H1 (cell line): Measurements from ENCODE around the gene NCF4. TPM values are rescaled to one million over a fixed set of nuclear protein-coding genes. Genes with fewer than 3 reads are reported as not detected.

Source experiments
- CTCF ChIA-PET: fragments of 300-600 bp; sonication (Branson Sonifier 250); formaldehyde crosslinking; loops from one replicate; lab custom pipeline; 2021; ENCODE audit not compliant: partially characterized antibody; lab: Charles Lee
- POLR2A ChIA-PET: fragments of 300-600 bp; sonication (Branson Sonifier 250); formaldehyde crosslinking; loops from one replicate; lab custom pipeline; 2021; ENCODE audit warnings: inconsistent platforms; ENCODE audit not compliant: partially characterized antibody; lab: Charles Lee
- DNase-seq, 2 experiments: peaks; one replicate each; pipeline versions ENCODE4 v3.0.0 to v3.0.0-alpha.2; 2010 to 2022; ENCODE audit warnings: low spot score in 2 of 2, low read depth in 1 of 2, mixed read lengths in 1 of 2
- FAIRE-seq: peaks from 2 replicates; lab custom pipeline; 2011; peaks lifted over from hg19 to GRCh38; lab: Jason Lieb, UNC
- H2AFZ ChIP-seq: 2 replicates; pipeline ENCODE4 v1.8.1; 2012; ENCODE audit warnings: low read length, inconsistent platforms
- H2AK5ac ChIP-seq: 2 replicates; pipeline ENCODE4 v1.6.1; 2013; ENCODE audit warnings: low read depth, low read length
- H2BK120ac ChIP-seq: replicated peaks from 2 replicates; pipeline ENCODE3; 2013; ENCODE audit warnings: low read depth, low read length, inconsistent platforms
- H2BK12ac ChIP-seq: 2 replicates; pipeline ENCODE4 v1.6.1; 2013; ENCODE audit warnings: low read depth, low read length
- H2BK15ac ChIP-seq: 2 replicates; pipeline ENCODE4 v1.6.1; 2013; ENCODE audit warnings: low read length
- H2BK20ac ChIP-seq: 2 replicates; pipeline ENCODE4 v1.6.1; 2013; ENCODE audit warnings: low read length
- H2BK5ac ChIP-seq: 2 replicates; pipeline ENCODE4 v1.6.1; 2013; ENCODE audit warnings: low read depth, low read length
- H3K14ac ChIP-seq: 2 replicates; pipeline ENCODE4 v1.6.1; 2013; ENCODE audit warnings: inconsistent platforms; ENCODE audit not compliant: insufficient read length
- H3K18ac ChIP-seq: 2 replicates; pipeline ENCODE4 v1.6.1; 2013; ENCODE audit warnings: low read length; ENCODE audit errors: extremely low read depth
- H3K23ac ChIP-seq: 2 replicates; pipeline ENCODE4 v1.6.1; 2013; ENCODE audit warnings: inconsistent platforms; ENCODE audit not compliant: insufficient read length
- H3K23me2 ChIP-seq: 2 replicates; pipeline ENCODE4 v1.6.1; 2013; ENCODE audit warnings: low read depth, low read length
- H3K27ac ChIP-seq: 2 replicates; pipeline ENCODE4 v1.6.1; 2011; ENCODE audit warnings: low read depth, low read length, inconsistent platforms
- H3K27me3 ChIP-seq, 4 experiments: replicated peaks in 1 of 4; 1 replicate in 1 of 4; 2 replicates in 3 of 4; pipeline versions ENCODE4 v1.6.1 to v1.8.1; 2011 to 2013; ENCODE audit warnings: low read length in 3 of 4, mild to moderate bottlenecking in 3 of 4, inconsistent platforms in 2 of 4, mixed read lengths in 2 of 4, moderate library complexity in 1 of 4; ENCODE audit not compliant: control insufficient read depth in 3 of 4, insufficient read depth in 3 of 4; ENCODE audit errors: extremely low read depth in 1 of 4
- H3K36me3 ChIP-seq, 4 experiments: 2 replicates each; pipeline versions ENCODE4 v1.6.1 to v1.8.1; 2011 to 2013; ENCODE audit warnings: mild to moderate bottlenecking in 4 of 4, low read length in 3 of 4, moderate library complexity in 2 of 4, control low read depth in 1 of 4, inconsistent platforms in 1 of 4; ENCODE audit not compliant: insufficient read depth in 4 of 4, control insufficient read depth in 2 of 4
- H3K4ac ChIP-seq: replicated peaks from 2 replicates; pipeline ENCODE3; 2013; ENCODE audit warnings: low read length, low read depth, mixed read lengths, inconsistent platforms; ENCODE audit not compliant: insufficient read length
- H3K4me1 ChIP-seq, 4 experiments: replicated peaks in 1 of 4; 1 replicate in 1 of 4; 2 replicates in 3 of 4; pipeline versions ENCODE4 v1.6.1 to v1.8.1; 2011 to 2013; ENCODE audit warnings: low read length in 3 of 4, inconsistent platforms in 2 of 4, mixed read lengths in 1 of 4; ENCODE audit not compliant: insufficient read depth in 4 of 4, control insufficient read depth in 3 of 4
- H3K4me2 ChIP-seq, 2 experiments: 2 replicates each; pipeline versions ENCODE4 v1.6.1 to v1.8.1; 2011 to 2013; ENCODE audit warnings: low read depth in 2 of 2, low read length in 2 of 2, control low read depth in 1 of 2, inconsistent platforms in 1 of 2, mild to moderate bottlenecking in 1 of 2; ENCODE audit not compliant: insufficient read depth in 1 of 2
- H3K4me3 ChIP-seq, 4 experiments: fragments of 200-600, 300-600 bp in 1 of 4; sonication (generic), shearing (Covaris generic), sonication (Bioruptor Twin) in 1 of 4; 2 replicates each; pipeline versions ENCODE4 v1.5.1 to v1.8.1; 2011 to 2016; ENCODE audit warnings: low read length in 4 of 4, low read depth in 3 of 4, control low read depth in 2 of 4, inconsistent platforms in 2 of 4, mild to moderate bottlenecking in 2 of 4, mixed read lengths in 1 of 4, moderate library complexity in 1 of 4; ENCODE audit not compliant: insufficient read depth in 2 of 4; ENCODE audit errors: extremely low read depth in 1 of 4
- H3K56ac ChIP-seq: replicated peaks from 2 replicates; pipeline ENCODE3; 2013; ENCODE audit warnings: low read depth, mild to moderate bottlenecking, mixed read lengths, low read length, inconsistent platforms; ENCODE audit not compliant: insufficient read length
- H3K79me1 ChIP-seq: 2 replicates; pipeline ENCODE4 v1.6.1; 2013; ENCODE audit warnings: low read depth, low read length, control low read depth
- H3K79me2 ChIP-seq, 2 experiments: 2 replicates each; pipeline versions ENCODE4 v1.6.1 to v1.8.1; 2012 to 2013; ENCODE audit warnings: low read length in 2 of 2, mild to moderate bottlenecking in 2 of 2, inconsistent platforms in 1 of 2; ENCODE audit not compliant: insufficient read depth in 2 of 2, control insufficient read depth in 1 of 2
- H3K9ac ChIP-seq, 4 experiments: replicated peaks in 1 of 4; 1 replicate in 1 of 4; 2 replicates in 3 of 4; pipeline versions ENCODE4 v1.6.1 to v1.8.1; 2011 to 2013; ENCODE audit warnings: low read depth in 3 of 4, low read length in 3 of 4, control low read depth in 2 of 4, mild to moderate bottlenecking in 2 of 4, moderate library complexity in 2 of 4, inconsistent platforms in 1 of 4; ENCODE audit errors: extremely low read depth in 1 of 4
- H3K9me3 ChIP-seq, 2 experiments: 2 replicates each; pipeline versions ENCODE4 v1.6.1 to v1.8.1; 2012 to 2013; ENCODE audit warnings: mild to moderate bottlenecking in 2 of 2, moderate library complexity in 2 of 2, control low read depth in 1 of 2, inconsistent platforms in 1 of 2, low read depth in 1 of 2, low read length in 1 of 2, mixed read lengths in 1 of 2; ENCODE audit not compliant: insufficient read depth in 2 of 2
- H4K20me1 ChIP-seq, 2 experiments: replicated peaks in 1 of 2; 2 replicates each; pipeline versions ENCODE3 to v1.8.1; 2011 to 2013; ENCODE audit warnings: inconsistent platforms in 2 of 2, low read length in 2 of 2, mild to moderate bottlenecking in 1 of 2; ENCODE audit not compliant: insufficient read depth in 2 of 2, control insufficient read depth in 1 of 2
- H4K5ac ChIP-seq: 2 replicates; pipeline ENCODE4 v1.6.1; 2013; ENCODE audit warnings: low read length, low read depth, mixed read lengths, inconsistent platforms; ENCODE audit not compliant: insufficient read length
- H4K8ac ChIP-seq: 2 replicates; pipeline ENCODE4 v1.8.0; 2013; ENCODE audit warnings: mild to moderate bottlenecking, moderate library complexity, low read length, inconsistent platforms; ENCODE audit not compliant: insufficient read depth; ENCODE audit errors: extremely low read depth
- H4K91ac ChIP-seq: replicated peaks from 2 replicates; pipeline ENCODE3; 2013; ENCODE audit warnings: low read length, mixed read lengths, inconsistent platforms; ENCODE audit not compliant: insufficient read length
- CEBPB ChIP-seq: IDR thresholded peaks from 2 replicates; pipeline ENCODE4 v1.6.1; 2012; ENCODE audit warnings: low read depth, low read length
- FOSL1 ChIP-seq: IDR thresholded peaks from 2 replicates; pipeline ENCODE4 v1.6.1; 2011; ENCODE audit warnings: mild to moderate bottlenecking, low read depth, low read length, moderate library complexity; ENCODE audit not compliant: insufficient read depth
- GABPA ChIP-seq: IDR thresholded peaks from 2 replicates; pipeline ENCODE4 v1.6.1; 2011; ENCODE audit warnings: mild to moderate bottlenecking, low read length, moderate library complexity, borderline replicate concordance; ENCODE audit not compliant: insufficient read depth
- KDM4A ChIP-seq: IDR thresholded peaks from one replicate; pipeline ENCODE4 v1.7.1; 2012; ENCODE audit warnings: low read depth, mild to moderate bottlenecking, moderate library complexity, low read length, inconsistent platforms; ENCODE audit not compliant: severe bottlenecking
- NANOG ChIP-seq: IDR thresholded peaks from 2 replicates; pipeline ENCODE4 v1.6.1; 2011; ENCODE audit warnings: low read length, low read depth, mild to moderate bottlenecking, inconsistent platforms; ENCODE audit not compliant: insufficient read depth, poor library complexity, severe bottlenecking
- RAD21 ChIP-seq, 2 experiments: IDR thresholded peaks in 1 of 2; conservative IDR thresholded peaks in 1 of 2; 2 replicates each; pipeline ENCODE4 v1.6.1; 2011; ENCODE audit warnings: low read depth in 2 of 2, low read length in 2 of 2, improper control_type of control experiment in 1 of 2, inconsistent platforms in 1 of 2, mild to moderate bottlenecking in 1 of 2, moderate library complexity in 1 of 2
- SAP30 ChIP-seq: fragments of 300-600 bp; sonication (generic); IDR thresholded peaks from 2 replicates; pipeline ENCODE4 v1.7.1; 2012; ENCODE audit warnings: low read length, moderate library complexity, mild to moderate bottlenecking, inconsistent platforms; ENCODE audit not compliant: insufficient read depth, insufficient replicate concordance
- SRF ChIP-seq: IDR thresholded peaks from 2 replicates; pipeline ENCODE4 v1.6.1; 2011; ENCODE audit warnings: mild to moderate bottlenecking, low read depth, low read length, moderate library complexity
- WGBS, 2 experiments: shearing (Covaris generic) in 1 of 2; methylation state at CpG; one replicate each; pipeline versions ENCODE4 v1.1.6 to v1.1.7; 2013 to 2015; ENCODE audit warnings: low lambda C conversion rate in 2 of 2, mixed read lengths in 2 of 2, inconsistent platforms in 1 of 2, low coverage in 1 of 2, missing lambda C conversion rate in 1 of 2; ENCODE audit not compliant: insufficient replicate concordance in 2 of 2, insufficient coverage in 1 of 2, insufficient read length in 1 of 2; ENCODE audit errors: extremely low coverage in 1 of 2, missing lambda C conversion rate in 1 of 2; 5-methylcytosine and 5-hydroxymethylcytosine counted together
- polyA plus RNA-seq, 7 experiments: library from polyadenylated mRNA; depleted of rRNA in 3 of 7; stranded (reverse) in 5 of 7; unstranded in 2 of 7; fragments of >200 nt in 5 of 7; fragments of 200-250 nt in 2 of 7; gene quantifications; 1 replicate in 5 of 7; 2 replicates in 1 of 7; 4 replicates in 1 of 7; pipeline versions ENCODE4 v1.2.1 to v1.2.3, GENCODE V29; 2011 to 2013; ENCODE audit warnings: missing spikeins in 2 of 7, mixed read lengths in 2 of 7
- total RNA-seq: library from RNA; stranded (reverse); fragmentation: NEBNext Ultra II Directional; extraction: Animal tissue kit (Norgen Biotek cat#: 25700); gene quantifications from 2 replicates; pipeline ENCODE4 v1.2.1, GENCODE V29; 2021
- TF ChIP-seq, protein P1 (sequence below): IDR thresholded peaks from 2 replicates; pipeline ENCODE4 v1.6.1; 2011; ENCODE audit warnings: low read depth, mild to moderate bottlenecking, low read length; ENCODE audit not compliant: insufficient read depth

Gene NCF4
- total and polyA plus RNA-seq, 2 of the 8 experiments (the other 6 are each of a cell fraction or from before 2014, with no cell fraction given): 0.20 TPM; not detected in 1

DNA sequence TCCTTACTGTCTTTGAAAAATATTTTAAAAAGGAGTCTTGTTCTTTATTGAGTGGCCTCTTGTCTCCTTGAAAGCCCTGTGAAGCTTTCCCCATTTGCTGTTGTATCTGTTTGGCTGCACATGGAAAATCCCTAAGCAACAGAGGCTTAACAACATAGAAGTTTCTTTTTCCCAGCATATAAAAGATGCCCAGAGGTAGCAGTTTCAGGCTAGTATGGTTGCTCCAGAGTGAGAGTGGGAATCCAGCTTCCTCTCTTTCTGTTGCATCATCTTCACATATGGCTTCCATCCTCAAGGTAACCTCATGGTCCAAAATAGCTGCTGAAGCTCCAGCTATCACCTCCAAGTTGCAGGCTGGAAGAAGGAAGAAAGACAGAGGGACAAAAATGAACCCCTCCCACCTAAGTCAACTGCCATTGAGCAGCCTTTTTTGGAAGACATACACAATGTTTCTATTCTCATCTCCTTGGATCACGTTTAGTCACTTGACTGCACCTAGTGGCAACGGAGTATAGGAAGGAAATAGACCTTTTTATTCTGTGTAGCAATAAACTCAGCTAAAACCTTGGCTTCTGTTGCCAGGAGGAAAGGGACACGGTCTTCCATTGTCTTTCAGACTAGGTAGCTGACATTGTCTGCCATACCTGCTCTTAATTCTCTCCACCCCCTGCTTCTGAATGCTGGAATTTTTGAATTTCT is 57.9 kb downstream of the NCF4 start:
- WGBS, 2 experiments: 82% methylated on average over 3 of the region's 3 CpGs; no CpG with 5 or more reads in 1 of the 2 experiments
- H3K36me3 ChIP-seq: no peaks in the 10 kb centered on the region
- no peak overlapping the region for H3K9ac ChIP-seq
- H2BK120ac ChIP-seq: no peak overlapping the region
- no peaks in the 10 kb centered on the region for H3K79me2 ChIP-seq
- ChIA-PET POLR2A (interaction anchor here (0.6 to 1.5 kb wide), 2 partner anchors 11 to 99 kb away, joined by 3 to 4 read pairs; no protein-coding TSS in a partner anchor), CTCF (interaction anchor here (0.7 to 1.7 kb wide), 9 partner anchors 11 to 357 kb away, joined by 3 to 5 read pairs (median 3); no protein-coding TSS in a partner anchor)
- H2BK15ac ChIP-seq: no peak overlapping the region
- no peak overlapping the region for H2BK12ac ChIP-seq
- H2BK20ac ChIP-seq: no peak overlapping the region
- H4K8ac ChIP-seq: no peak overlapping the region
- no peak overlapping the region for H3K56ac ChIP-seq
- no peaks in the 10 kb centered on the region for H3K79me1 ChIP-seq
- peaks cover 2 to 9% (median 5%) of the 10 kb centered on the region in 4 experiments; a peak in 5 of 7 replicates for H3K27me3 ChIP-seq
- H3K4ac ChIP-seq: no peak overlapping the region
- H3K4me2 ChIP-seq: no peak overlapping the region
- H2AK5ac ChIP-seq: no peak overlapping the region
- no peak overlapping the region for H4K91ac ChIP-seq
- no peak for DNase-seq
- H2BK5ac ChIP-seq: no peak overlapping the region
- H3K14ac ChIP-seq: no peak overlapping the region
- H3K23me2 ChIP-seq: peaks cover 5% of the 10 kb centered on the region
- no peak overlapping the region for H3K4me3 ChIP-seq
- peaks cover 0 to 9% (median 3%) of the 10 kb centered on the region in 4 experiments; a peak in 4 of 7 replicates for H3K4me1 ChIP-seq
- no peak overlapping the region for H2AFZ ChIP-seq
- no peak overlapping the region for H3K27ac ChIP-seq
- no peaks in the 10 kb centered on the region; a peak in 1 of 4 replicates for H3K9me3 ChIP-seq
- H3K23ac ChIP-seq: no peak overlapping the region
- H4K20me1 ChIP-seq: peaks cover 0 to 5% of the 10 kb centered on the region in 2 experiments
- FAIRE-seq: no peak
- no peak overlapping the region for H4K5ac ChIP-seq
- no peak overlapping the region for H3K18ac ChIP-seq
- TF ChIP-seq RAD21 (IDR thresholded peaks at IDR 0.05 in 1 of 2, conservative IDR thresholded peaks at IDR 0.05 in 1 of 2; ENCODE audit: low read depth in 2 of 2, low read length in 2 of 2): no peak
- TF ChIP-seq CEBPB: peak; percentile 27; the same call in 1 of the 2 replicates
- no peak for TF ChIP-seq FOSL1
- TF ChIP-seq KDM4A: no peak
- no peak for TF ChIP-seq GABPA
- TF ChIP-seq, protein P1, sequence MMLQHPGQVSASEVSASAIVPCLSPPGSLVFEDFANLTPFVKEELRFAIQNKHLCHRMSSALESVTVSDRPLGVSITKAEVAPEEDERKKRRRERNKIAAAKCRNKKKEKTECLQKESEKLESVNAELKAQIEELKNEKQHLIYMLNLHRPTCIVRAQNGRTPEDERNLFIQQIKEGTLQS: no peak
- no peak for TF ChIP-seq SAP30
- TF ChIP-seq NANOG: no peak
- no peak for TF ChIP-seq SRF
